HUDEP-2 (cell line): ENCODE measurements around the gene BACH1.
"Not testable (repeated sequence)": the region's sequence is repeated elsewhere in the genome, so short reads cannot be mapped to it uniquely, and the experiment has no call there.

Experiments
- DNase-seq, 76 experiments: peaks; one replicate each; lab custom pipeline; 2025; ENCODE audit not compliant: unreplicated experiment in 76 of 76; lab: John Stamatoyannopoulos, UW

The BACH1 gene

DNA sequence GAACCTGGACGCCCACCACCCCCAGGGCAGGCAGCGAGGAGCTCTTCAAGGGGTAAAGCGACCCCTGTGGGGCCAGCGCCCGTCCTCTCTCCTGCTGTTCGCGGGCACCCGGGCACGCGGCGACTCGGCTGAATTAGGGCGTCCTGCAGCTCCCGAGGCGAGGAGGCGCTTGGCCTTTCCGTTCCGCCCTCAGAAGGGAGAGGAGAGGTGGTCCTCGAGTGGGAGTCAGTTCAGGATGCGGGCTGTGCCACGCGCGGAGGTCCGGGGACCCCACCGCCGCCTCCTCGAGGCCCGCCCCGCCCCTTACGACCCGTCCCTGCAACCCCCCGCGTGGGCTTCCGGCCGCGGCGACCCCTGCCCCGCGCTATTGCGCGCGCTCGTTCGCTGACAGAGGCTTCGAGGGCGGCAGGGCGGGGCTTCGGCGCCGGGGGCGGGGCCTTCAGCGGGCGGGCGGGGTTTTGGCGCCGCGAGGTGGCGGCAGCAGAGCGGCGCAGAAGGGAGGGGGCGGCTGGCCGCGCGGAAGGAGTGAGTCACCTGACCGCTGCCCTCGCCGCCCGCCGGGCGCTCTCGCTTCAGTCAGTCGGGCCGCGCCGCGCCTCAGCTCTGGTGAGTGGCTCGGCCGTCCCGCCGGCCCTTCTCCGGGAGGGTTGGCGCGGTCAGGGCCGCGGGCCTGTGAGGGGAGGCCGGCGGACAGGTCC lies at the start of gene BACH1:
Gene BACH1, plus strand, starts transcription at position 575 of the 698 bp plus-strand sequence. CDS start 22,359 bp downstream, outside the sequence.
- peak in 75 of 76 experiments; percentile 15 to 94 (median 84) for DNase-seq

DNA sequence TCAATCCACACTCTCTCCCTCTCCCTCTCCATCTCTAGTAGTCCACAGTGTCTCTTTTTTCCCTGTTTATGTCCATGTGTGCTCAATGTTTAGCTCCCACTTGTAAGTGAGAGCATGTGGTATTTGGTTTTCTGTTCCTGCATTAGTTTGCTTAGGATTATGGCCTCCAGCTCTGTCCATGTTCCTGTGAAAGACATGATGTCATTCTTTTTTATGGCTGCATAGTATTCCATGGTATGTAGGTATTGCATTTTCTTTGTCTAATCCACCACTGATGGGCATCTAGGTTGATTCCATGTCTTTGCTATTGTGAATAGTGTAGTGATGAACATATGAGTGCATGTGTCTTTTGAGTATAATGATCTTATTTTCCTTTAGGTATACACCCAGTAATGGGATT lies 49.4 kb upstream of the BACH1 start:
- DNase-seq, result not testable (repeated sequence)

DNA sequence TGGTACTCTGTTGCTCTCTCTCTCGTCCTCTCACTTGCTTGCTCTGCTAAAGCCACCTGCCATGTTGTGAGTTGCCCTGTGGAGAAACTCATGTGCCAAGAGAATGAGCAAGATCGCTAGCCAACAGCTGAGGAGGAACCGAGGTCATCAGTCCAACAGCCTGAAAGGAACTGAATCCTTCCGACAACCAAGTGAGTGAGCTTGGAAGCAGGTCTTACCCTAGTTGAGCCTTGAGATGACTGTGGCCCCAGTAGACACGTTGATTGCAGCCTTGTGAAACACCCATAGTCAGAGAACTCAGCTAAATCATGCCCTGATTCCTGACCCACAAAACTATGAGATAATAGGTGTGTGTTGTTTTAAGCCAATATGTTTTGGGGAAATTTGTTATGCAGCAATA lies 48.1 kb upstream of the BACH1 start:
- DNase-seq, result no peak

DNA sequence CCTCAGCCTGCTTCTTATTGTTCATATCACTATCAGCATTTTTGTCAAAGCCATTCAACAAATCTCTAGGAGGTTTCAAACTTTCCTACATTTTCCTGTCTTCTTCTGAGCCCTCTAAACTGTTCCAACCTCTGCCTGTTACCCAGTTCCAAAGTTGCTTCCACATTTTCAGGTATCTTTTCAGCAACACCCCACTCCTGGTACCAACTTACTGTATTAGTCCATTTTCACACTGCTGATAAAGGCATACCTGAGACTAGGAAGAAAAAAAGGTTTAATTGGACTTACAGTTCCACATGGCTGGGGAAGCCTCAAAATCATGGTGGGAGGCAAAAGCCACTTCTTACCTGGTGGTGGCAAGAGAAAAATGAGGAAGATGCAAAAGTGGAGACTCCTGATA lies 44.9 kb upstream of the BACH1 start:
- DNase-seq, result not testable (repeated sequence)

DNA sequence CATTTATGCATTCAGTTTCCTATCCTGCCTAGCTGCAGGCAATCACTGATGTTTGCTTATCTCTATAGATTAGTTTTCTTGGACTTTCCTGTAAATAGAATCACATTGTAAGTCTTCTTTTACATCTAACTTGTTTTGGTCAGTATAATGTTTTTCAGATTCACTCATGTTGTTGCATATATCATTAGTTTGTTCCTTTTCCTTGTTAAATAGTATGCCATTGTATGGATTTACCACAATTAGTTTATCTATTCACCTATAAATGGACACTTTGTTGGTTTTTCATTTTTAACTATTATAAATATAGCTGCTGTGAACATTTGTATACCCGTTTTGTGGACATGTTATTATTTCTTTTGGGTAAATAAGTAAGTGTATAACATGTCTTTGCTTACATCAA lies 44.2 kb upstream of the BACH1 start:
- DNase-seq, result no peak

DNA sequence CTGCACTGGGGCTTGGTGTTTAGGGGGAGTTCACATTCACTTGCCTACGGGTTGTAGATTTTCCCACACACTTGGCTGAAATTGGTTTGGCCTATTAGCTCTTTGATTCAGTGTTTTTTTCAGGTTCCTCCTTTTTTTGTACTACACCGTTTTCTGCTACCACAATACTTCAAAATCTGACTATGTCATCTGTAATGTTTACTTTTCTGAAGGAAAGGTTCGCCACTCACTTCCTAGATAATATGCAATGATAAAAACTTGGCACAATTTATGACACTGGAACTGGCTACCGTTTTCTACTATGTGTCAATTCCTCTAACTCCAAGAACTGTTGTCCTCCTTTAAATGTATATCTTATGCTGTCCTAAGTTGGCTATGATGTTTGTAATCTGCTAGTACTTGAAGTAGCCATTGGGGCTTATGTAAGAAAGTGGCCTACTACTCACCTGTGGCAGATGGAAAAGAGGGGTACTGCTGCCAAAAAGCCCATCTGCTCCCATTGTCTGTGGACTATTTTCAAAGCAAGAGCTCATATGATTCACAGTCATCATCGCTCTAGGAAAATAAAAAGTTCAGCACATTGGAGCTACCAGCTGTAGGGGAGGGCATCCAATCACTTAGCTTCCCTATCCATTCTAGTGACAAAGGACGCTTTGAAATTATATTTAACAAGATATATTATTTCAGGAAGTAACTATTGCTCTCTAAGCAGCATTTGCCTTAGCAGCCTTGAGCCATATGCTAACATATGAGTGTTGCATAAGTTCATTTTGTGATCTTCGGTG lies 42.4 kb upstream of the BACH1 start:
- no peak for DNase-seq

DNA sequence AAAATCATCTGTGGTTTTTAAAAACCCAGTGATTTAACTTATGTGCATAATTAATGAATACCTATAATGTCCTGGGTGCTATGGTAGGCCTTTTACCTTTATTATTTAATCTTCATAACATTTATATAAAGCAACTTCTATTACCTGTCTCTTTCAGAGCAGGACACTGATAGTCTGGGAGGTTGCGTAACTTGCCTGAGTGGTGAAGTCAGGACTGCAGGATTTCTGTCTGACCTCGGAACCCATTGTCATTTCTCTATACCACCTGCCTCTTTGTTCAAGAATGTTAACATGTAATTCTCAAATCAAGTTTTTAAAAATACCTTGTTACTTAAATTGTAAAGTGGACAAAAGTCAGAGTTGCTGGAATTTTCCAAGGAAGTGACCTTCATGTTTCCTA lies 41.0 kb upstream of the BACH1 start:
- no peak for DNase-seq

DNA sequence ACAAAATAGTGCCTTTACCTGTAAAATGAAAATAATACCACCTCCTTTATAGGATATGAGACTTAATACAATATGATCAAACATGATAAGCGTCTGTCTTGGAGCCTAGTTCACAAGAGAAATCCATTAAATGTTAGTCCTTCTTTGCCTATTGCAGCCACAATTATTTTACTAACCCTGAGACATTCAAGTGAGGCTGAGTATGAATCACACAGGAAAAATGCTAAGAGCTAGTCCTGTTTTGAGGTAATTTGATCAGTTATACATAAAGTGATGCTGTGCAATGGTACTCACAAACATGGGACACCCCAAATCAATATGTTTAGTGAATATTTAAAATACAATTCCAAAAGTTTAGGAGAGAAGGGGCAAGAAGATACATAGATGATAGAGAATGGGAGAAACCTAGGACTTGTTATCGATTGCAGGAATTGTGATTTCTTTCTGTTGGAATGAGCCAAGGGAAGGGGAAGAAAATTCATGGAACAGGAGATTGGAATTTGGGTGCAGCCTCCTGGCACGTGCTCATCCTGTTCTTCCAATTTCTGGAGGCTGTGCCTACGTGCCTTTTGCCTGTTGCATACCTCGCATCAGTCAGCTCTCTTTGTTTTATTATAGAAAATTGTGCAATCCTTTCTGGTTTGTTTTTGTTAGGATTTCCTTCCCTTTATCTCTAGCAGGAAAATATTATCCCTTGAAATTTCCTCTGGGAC lies 39.9 kb upstream of the BACH1 start:
- DNase-seq, result no peak

DNA sequence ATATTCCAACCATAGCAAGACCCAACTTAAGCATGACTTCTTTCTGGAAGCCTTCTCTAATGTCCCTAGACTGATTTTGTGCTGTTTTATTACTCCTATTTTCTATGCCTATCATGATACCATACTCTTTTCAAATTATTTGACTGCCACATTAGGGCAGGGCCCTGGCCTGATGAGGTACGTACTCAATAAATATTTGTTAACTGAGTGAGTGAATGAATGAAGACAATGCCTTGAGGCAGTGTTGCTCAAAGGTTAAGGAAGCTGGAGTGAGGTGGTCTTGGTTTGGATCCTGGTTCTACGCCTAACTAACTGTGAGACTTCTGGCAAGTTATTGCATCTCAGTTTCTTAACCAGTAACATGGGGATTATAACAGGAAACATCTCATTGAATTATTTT lies 38.3 kb upstream of the BACH1 start:
- no peak for DNase-seq

DNA sequence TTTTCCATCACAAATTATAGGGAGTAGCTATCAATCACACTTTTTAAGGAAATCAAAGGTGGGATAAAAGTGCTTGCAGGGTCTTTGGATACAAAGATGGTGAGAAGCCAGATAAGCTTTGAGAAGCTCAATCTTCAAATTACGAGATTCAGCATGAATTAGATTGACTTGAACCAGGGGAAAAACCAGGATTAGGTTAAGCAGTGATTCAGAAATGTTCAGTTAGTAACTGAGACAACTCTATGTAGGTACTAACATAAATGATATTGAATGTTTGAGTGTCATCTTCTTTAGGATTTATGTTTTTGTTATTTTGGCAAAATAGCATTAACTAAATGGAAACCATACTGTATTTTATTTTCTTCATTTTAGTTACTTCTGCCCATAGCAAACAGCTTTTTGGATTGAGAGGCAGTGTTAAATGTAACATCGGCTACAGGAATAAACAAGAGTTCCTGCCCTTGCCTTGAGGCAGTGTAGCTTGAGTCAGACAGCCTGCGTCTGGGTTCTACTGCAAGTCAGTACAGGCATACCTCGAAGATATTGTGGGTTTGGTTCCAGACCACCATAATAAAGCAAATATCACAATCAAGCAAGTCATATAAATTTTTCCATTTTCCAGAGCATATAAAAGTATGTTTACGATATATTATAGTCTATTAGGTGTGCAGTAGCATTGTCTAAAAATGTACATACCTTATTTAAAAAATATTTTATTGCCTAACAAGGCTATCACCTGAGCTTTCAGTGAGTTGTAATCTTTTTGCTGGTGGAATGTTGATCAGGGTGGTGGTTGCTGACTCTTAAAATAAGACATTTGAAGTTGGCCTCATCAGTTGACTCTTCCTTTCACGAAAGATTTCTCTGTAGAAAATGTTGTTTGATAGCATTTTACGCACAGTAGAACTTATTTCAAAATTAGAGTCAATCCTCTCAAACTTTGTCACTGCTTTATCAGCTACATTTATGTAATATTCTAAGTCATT lies 36.9 kb upstream of the BACH1 start:
- no peak for DNase-seq

DNA sequence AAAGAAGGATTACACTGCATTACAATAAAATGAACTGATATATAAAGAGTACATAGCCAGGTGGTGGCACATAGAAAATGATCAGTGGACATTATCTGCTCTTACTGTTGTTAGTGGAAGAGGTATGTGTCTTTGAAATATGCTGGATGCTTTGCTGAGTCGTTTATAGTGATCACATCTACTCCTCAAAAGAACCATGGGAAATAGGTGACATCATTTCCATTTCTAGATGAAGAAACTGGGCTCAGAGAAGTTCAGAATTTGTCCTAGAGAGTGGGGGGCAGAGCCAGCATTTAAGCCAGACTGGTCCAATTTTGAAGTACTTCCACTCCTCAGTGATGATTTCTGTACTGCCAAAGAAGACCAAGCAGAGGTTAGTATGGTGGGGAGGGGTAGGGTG lies 34.0 kb upstream of the BACH1 start:
- DNase-seq, result no peak

DNA sequence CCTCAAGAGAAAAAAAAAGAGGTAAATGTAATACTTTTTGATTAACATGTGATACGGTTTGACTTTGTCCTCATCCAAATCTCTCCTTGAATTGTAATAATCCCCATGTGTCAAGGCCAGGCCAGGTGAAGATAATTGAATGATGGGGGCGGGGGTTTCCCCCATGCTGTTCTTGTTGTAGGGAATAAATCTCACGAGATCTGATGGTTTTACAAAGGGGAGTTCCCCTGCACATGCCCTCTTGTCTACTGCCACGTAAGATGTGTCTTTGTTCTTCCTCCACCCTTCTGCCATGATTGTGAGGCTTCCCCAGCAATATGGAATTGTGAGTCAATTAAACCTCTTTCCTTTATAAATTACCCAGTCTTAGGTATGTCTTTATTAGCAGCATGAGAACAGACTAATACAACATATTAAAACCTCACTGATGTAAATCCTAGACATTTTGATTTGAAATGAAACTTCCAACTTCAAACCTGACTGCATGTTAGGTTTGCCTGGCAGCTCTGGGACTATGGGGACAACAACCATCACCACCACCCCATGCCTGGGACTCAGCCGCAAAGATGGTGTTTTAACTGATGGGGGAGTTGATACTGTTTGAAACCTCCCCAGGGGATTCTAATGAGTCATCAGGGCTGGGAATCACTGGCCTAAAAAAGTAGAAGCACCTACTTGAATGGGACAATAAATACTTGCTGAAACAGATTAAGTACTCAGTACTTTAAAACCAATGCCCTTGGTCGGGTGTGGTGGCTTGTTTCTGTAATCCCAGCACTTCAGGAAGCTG lies 32.8 kb upstream of the BACH1 start:
- no peak for DNase-seq

DNA sequence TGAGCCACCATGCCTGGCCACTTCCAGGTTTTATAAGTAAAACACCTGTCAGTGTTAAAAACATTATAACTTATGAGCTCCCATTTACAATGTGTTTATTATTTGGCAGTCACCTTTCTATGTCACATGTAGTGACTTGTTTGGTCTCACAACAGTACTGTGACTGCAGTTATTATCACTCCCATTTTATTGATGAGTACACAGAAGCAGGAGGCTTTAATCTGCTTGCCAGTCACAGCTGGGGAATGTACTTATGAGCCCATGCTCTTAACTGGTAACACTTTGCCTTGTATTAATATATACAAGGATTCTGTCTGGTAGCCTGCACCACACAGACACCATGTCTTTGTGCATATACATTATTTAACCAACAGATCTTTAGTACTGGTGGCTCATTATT lies 31.1 kb upstream of the BACH1 start:
- no peak for DNase-seq

DNA sequence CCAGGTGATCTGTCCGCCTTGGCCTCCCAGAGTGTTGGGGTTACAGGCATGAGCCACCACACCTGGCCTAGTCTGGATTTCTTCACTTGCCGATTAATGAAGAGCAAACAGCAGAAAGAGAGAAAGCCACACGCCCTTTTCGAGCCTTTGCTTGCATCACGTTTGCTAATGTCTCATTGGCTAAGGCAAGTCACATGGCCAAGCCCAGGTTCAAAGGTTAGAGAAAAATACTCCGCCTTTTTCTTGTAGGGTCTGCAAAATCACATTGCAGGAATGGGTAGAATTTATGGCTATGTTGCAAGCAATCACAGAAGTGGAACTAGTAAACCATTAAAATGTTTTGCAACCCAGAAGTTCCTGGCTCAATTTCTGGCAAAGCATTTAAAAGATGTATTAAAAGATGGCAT lies 26.8 kb upstream of the BACH1 start:
- DNase-seq, result no peak

DNA sequence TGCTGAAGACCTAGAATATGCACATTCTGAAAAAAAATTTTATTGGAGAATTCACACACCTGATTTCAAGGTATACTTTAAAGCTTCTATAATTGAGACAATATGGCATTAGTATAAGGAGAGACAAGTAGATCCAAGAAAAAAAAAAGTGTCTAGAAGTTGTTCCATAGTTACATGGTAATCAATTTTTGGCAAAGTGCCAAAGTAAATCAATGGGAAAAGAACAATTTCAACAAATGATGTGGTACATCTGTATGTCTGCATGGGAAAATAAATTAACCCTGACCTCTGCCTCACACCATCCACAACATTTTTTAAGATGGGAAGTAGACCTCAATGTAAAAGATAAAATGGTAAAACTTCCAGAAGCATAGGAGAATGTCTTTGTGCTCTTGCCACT lies 21.3 kb upstream of the BACH1 start:
- DNase-seq, result no peak

DNA sequence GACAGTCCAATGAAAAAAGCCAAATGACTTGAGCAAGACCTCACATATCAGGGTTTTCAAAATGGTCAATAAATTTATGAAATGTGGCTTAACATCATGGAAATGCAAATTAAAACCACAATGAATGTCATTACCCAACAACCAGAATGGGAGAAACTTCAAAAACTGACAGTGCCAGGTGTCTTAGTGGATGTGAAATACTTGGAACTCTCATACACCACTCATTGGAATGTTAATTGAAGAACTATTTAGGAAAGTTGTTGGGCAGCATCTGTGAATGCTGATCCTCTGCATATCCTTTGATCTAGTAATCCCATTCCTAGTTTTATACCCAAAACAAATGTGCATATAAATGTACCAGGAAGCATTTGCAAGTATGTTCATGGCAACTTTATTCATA lies 19.2 kb upstream of the BACH1 start:
- DNase-seq, result no peak

DNA sequence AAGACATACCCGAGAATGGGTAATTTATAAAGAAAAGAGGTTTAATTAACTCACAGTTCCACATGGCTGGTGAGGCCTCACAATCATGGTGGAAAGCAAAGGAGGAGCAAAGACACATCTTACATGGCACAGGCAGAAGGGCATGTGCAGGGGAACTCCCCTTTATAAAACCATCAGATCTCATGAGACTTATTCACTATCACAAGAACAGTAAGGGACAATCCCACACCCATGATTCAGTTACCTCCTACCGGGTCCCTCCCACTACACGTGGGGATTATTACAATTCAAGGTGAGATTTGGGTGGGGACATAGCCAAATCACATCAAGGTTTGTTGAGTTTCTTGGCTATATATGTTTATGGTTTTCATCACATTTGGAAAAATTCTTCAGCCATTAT lies 16.9 kb upstream of the BACH1 start:
- DNase-seq, result not testable (repeated sequence)

DNA sequence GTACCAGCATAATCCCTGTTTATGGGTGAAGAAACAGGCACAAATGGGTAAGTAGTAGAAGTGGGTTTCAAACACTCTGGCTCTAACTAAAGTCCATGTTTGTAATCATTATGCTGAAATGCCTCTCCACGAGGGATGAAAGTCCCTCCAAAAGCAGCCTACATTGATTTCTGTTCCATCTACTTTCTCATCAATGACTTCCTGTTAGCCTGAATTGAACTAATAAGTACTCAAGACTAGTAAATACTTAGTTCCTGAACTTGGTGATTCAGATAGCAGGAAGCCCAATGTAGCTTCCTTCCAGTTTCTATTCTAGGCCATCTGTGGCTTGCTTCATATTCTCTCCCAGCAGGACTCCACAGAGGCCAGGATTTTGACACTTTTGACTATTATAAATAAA lies 11.3 kb upstream of the BACH1 start:
- DNase-seq, result no peak

DNA sequence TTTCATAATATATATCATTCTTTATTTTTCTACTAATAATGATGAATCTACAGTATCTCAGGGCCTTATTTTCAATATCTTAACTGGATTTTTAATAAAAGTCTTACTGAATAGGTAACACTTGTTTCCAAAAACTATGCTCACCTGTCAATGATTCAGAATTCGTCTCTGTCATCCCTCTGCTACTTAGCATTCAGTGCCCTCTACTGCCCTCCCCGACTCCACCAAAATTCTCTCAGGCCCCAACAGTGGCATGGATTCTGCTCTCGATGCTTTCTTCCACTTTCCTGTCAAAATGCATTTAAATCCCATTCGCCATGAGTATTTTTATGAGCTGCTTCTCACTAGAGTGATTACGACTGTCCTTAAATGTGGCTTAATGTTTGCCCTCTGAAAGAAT lies 10.5 kb upstream of the BACH1 start:
- DNase-seq, result no peak

DNA sequence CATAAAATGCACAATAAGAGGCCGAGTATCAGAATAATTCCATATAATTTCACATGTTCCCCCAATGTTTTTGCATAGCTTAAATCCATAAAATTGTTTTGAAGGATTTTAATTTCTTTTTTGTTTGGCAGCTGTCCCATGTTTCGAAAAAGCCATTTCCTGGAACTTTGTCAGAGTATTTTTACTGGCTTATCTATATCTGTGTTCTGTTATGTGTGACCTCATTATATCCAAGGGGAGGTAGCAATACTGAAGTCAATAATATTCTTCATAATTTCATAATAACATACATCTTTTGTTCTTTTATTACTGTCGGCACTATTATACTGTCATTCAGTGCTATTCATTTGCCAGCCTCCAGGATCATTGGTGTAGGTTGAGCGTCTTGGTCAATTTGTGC lies 9.4 kb upstream of the BACH1 start:
- peak in 3 of 76 experiments; percentile 18 to 37 (median 23) for DNase-seq
